HL-60/S4 treated with retinoic acid at 250 ng/mL for 4 days and 3 days (cell line): ENCODE measurements around the gene THOP1.

Experiments used
- in situ Hi-C: fragments of 300-500 bp; cut with MboI; formaldehyde crosslinking; loops from 2 replicates; pipeline ENCODE4 v1.7.0; 2022; ENCODE audit warnings: low sequenced_read_pairs

The THOP1 gene

DNA sequence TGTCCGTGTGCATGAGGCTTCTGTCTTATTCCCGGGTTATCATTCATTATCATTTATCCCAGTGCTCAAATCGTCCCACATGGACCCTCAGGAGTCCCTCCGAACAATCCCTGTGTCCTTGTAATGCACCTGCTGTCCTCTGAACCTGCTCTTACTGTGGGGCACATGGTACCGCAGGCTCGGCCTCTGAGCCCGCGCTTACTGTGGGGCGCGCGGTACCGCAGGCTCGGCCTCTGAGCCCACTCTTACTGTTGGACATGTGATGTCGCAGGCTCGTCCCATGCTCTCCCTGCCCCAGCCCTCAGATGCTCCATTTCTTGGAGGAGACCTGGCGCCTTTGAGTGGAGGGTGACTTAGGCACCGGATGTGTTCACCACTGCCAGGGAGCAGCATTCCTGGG, 17.5 kb downstream of the THOP1 start:
- in situ Hi-C loops, result no loop called here

DNA sequence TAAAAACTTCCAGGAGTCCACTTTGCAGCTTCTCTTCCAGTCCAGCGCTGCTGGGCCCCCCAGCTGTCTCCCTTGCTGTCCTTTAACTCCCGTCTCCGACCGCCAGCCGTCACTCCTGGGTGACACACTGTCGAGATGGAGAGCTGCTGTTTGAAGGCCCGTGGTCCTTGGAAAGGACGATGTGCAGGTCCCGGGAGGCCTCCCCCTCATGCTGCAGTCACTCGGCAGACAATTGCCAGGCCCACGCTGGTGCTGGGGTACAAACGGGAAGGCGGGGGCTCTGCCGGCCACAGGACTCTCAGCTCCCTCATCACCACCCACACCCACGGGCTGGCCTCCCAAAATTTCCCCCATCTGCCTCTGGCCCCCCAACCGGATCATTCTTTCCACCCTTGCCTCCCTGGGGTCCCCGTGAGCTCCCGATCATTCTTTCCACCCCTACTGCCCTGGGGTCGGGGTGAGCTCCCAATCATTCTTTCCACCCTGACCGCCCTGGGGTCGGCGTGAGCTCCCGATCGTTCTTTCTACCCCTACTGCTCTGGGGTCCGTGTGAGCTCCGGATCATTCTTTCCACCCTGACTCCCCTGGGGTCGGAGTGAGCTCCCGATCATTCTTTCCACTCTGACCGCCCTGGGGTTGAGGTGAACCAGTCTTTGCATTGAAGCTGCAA, 18.3 kb downstream of the THOP1 start:
- in situ Hi-C loops, result no loop called here

DNA sequence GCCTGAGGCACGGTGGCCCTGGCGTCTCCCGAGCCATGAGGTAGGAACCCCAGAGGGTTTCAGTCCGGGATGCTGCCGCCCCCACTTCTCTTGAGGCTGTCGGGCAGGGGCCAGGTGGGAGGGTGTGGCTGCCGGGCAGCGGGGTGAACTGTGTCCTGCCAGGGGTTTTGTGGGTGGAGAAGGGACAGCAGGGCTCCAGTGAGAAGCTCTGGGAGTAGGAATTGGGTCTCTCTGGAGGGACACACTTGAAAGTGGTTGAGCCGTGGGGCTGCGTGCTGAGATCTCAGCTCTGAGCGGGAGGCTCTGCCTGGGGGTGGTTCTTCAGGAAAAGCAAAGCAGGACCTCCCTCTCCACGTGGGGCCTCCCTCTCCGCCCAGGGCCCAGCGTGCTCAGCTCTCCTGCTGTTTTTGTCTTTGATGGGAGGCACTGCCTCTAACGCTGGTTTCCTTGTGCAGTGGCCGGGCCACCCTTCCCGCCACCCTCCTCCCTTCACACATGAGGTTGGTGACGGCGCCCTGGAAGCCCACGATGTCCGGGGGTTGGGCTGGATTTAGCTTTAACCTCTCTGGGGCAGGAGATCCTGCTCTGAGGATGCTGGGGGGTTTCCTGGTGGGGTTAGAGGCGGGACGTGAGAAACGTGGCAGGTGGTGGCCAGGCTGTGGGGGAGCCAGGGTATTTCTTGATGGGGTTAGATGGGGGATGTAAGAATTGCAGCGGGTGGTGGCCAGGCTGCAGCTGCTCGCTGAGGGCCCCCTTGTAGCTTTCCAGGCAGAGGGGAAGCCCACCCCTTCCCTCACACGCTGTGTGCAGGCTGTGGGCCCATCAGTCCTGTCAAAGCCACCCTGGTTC, 19.1 kb downstream of the THOP1 start:
- in situ Hi-C loops, result no loop called here

DNA sequence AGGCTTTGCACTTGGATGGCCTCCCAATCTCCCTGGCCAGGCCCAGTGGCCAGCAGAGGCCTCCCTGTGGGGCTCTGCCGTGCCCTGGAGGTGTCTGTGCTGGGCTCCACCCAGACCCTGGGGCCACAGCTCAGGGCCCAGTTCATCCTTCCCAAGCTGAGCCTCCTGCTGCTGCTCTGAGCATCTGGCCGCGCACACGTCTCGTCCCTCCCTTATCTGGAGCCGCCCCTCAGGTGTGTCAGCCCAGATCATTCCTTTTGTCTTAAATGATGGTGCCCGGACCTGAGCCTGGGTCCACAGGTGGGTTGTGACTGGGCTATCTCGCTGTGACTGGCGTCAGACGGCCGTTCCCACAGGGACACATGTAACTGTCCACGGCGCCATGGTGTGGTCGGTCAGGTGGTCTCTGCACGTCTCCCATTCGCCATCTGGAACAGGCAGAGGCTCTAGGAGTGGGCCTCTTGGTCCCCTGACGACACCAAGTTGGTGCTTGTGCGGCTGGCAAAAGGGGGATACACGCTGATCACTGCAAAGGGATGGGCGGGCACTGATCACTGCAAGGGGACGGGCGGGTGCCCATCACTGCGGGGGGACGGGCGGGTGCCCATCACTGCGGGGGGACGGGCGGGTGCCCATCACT, 20.1 kb downstream of the THOP1 start:
- in situ Hi-C loops, result no loop called here

DNA sequence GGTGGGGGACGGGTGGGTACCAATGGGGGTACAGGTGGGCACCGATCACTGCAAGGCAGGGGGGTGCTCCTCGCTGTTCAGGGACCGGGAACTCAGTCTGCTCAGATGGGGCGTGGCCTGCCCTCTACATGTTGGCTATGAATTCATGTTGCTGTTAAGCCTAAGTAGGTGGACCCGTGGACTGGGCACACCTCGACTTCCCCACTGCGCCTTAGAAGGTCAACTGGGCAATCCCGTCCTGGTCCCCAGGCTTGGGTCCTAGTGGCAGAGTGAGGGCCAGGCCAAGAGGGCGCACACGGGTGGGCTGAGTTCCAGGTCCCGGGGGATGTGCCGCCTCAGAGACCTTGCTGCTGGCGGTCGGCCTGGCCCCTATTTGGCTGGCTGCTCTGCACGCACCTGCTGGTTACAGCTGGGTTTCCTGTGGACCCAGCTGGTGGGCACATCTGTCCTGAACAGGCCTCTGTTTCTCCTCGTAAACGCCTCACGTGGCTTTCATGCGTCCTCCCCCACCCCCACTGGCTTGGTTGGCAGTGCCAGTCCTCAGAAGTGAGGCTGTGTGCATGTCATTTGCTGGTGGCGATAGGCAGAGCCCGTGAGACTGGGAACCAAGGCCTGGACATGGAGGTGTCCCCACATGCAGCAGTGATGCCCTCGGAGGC, 20.8 kb downstream of the THOP1 start:
- in situ Hi-C loops, result no loop called here

DNA sequence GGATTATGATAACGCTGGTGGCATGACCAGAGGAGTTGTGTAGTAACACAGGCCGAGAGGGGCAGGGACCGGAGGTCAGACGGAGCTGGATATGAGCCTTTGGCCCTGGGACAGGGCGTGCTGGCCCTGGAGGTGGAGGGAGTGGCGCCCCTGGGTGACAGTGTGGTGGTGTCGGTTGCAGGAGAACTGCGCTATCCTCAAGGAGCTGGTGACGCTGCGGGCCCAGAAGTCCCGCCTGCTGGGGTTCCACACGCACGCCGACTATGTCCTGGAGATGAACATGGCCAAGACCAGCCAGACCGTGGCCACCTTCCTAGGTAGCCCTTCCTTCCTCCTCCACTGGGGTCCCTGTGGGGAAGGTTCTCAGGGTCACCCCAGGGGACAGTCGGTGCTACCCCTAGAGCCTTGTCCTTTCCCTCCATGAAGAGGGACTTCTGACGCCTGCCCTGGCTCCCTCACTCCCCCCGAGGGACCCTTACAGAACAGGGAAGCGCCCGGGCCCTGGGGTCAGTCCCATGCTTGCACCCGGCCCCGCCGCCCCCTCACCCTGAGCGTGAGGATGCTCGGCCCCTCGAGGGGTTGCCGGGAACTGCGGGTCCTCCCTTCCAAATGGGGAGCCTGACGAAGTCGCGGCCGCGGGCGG, 21.6 kb downstream of the THOP1 start:
- in situ Hi-C loops, result no loop called here

DNA sequence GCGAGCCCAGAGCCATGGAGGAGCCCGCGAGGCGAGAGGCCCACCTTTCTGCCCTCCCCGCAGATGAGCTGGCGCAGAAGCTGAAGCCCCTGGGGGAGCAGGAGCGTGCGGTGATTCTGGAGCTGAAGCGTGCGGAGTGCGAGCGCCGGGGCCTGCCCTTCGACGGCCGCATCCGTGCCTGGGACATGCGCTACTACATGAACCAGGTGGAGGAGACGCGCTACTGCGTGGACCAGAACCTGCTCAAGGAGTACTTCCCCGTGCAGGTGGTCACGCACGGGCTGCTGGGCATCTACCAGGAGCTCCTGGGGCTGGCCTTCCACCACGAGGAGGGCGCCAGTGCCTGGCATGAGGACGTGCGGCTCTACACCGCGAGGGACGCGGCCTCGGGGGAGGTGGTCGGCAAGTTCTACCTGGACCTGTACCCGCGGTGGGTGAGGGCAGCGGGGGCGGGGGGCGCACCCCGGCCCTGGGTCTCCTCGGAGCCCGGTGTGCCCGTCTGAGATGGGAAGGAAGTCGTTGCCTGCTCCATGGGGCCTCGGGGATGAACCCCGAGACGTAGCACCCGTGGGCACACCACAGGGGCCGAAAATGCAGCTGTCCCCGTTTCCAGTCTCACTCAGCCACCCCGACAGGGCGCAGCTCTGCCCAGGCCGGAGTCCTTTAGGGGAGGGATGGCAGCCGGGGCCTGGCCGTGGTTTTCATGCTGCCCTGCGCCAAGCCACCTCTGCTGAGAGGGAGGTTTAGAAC, 22.3 kb downstream of the THOP1 start:
- in situ Hi-C loops, result no loop called here

DNA sequence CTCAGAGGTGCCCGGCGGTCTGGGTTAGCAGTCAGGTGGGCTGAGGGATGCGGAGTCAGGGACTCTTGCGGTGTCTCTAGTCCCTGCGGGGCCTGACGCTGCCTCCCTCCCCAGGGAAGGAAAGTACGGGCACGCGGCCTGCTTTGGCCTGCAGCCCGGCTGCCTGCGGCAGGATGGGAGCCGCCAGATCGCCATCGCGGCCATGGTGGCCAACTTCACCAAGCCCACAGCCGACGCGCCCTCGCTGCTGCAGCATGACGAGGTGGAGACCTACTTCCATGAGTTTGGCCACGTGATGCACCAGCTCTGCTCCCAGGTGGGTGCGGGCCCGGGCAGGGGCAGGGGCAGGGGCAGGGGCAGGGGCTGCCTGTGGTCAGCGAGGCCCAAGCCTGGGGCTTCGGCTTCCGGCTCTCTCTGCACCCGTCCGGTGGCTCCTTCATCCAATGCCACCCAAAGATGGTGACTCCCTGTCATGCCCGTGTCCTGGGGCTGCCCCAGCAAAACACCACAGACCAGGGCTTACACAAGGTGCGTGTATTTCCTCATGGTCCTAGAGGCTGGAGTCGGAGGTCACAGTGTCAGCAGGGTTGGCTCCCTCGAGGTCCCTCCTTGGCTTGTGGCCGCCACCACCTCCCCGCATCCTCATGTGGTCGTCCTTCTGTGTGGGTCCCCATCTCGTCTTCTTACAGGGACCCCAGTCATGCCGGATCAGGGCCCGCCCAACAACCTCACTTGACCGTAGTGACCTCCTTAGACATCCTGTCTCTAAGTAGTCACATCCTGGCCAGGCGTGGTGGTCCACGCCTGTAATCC, 23.0 kb downstream of the THOP1 start:
- in situ Hi-C loops, result no loop called here

DNA sequence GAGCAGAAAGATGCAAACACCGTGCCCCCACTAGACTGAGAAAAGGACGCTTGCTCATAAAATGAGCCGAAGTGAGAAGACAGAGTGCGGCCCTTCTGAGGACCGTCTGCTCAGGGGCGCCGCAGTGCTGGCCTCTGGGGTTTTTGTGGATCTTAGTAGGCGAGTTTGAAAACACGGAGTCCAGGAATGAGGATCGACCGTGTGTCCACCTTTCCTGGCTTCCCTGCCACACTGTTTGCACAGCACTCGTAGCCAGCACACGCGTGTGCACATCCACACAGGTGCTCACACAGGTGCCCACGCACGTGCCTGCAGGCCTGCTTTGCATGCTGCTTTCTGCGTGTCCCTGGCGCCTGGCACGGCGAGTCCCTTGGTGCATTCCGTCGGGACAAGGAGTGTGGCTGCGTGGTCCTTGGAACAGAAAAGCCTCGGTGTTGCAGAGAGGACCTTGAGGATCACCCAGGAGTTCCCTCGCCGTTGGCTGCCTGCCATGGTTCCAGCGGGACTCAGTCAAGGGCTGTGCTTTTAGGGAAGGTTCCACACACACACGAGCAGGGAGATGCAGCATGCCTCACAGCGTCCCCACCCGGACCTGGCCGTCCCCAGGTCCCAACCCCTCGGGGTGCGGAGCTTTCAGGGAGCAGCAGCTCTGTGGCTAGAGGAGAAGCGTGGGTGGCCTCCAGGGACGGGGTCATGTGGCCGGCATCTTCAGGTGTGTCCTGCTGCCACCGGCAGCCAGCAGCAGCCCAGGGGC, 24.3 kb downstream of the THOP1 start:
- in situ Hi-C loops, result no loop called here

DNA sequence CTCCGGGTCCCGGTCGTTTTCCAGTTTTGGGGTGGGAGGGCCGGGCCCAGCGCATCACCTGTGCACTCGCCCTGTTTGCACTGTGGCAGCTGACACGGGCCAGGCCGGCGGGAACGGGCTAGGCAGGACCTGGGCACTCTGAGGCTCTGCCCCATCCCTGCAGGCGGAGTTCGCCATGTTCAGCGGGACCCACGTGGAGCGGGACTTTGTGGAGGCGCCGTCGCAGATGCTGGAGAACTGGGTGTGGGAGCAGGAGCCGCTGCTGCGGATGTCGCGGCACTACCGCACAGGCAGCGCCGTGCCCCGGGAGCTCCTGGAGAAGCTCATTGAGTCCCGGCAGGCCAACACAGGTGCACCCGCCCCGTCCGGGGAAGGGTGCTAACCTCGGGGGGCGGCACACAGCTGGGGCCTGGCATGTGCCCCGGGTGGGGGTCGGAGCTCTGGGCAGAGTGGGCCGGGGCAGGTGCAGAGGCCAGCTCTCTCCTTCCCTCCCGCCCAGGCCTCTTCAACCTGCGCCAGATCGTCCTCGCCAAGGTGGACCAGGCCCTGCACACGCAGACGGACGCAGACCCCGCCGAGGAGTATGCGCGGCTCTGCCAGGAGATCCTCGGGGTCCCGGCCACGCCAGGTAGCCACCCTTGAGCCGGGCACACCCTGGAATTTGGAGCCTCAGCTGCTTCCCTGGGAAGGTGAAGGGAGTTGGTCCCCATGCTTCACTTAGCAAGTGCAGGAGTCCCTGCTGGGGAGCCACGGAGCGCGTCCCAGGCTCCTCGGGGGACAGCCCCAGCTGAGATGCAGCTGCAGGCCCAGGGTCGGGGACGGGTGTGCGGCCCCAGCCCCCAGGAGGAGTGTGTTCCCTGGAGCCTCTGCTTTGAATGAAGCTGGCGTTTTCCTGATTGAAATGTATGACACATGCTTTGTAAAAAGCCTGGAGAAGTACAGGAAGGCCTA, 25.1 kb downstream of the THOP1 start:
- in situ Hi-C loops, result no loop called here

DNA sequence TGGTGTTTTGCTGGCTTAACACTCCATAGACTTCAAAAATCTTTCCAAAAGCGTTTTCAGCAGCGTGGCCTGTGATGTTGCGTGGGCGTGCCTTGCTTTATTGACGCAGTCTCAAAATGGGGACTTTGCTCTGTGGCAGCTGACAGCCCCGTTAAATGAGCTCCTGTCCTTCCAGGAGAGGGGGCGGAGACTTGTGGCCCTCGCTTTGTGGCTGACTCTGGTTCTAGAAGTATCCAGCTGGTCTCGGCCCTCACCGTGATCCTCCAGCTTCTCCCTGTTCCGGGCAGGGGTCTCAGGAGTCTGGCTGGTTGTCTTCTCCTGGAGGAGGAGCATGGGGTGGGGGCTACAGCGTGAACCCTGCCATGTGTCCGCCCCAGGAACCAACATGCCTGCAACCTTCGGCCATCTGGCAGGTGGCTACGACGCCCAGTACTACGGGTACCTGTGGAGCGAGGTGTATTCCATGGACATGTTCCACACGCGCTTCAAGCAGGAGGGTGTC, 26.0 kb downstream of the THOP1 start:
- in situ Hi-C loops, result no loop called here

DNA sequence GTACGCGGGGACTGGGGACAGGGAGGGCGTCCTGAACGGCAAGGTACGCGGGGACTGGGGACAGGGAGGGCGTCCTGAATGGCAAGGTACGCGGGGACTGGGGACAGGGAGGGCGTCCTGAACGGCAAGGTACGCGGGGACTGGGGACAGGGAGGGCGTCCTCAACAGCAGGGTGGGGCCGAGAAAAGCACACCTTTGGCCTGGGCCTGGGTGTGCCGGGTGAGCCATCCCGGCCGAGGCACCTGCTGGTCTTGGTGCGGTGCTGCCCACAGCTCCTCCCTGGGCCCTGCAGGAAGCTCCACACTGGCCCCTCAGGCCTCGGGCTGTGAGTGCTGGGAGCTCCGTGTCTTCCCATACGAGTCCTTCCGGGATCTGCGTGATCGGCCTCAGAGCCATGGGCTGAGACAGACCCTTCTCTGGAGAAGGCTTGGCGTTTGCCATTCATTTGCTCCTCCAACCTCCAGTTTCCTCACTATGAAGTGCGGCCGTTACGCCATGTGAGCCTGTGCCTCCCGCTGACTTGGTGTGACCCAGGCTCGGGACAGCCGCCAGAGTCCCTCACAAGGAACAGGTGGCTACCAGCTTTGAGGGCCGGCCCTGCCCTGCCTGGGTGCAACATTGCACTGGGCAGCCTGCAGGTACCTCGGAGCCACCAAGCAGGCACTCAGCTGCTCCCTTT, 26.6 kb downstream of the THOP1 start:
- in situ Hi-C loops, result no loop called here

DNA sequence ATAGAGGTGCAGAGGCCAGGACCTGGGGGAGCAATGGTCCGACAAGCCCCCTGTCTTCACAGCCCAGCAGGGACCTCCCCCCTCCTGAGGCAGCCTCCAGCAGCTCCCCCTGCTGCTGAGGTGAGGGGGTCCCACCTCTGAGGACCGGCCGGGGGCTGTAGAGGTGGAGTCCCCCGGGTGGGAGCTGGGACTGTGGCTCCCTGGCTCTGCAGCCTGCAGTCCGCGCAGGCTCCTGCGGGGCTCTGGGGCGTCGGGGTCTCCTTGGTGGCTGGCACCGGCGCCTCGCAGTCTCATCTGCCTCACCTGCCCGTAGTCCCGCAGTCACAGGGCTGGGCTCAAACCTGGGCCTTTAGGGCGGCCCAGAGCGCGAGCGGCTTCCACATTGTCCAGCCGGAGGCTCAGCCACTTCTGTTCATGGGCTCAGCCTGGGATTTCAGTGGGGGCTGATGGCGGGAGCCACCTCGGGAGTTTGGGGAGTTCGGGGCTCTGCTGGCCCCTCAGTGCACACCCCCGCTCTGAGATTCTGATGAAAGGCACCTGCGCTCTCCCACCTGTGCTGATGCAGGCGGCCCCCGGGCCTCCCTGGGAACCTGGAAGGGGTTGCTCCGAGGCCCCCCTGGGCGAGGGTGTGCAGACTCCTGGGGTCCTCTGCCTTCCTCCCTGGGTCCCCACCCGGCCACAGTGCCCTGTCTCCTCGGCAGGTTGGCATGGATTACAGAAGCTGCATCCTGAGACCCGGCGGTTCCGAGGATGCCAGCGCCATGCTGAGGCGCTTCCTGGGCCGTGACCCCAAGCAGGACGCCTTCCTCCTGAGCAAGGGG, 27.3 kb downstream of the THOP1 start:
- in situ Hi-C loops, result no loop called here

DNA sequence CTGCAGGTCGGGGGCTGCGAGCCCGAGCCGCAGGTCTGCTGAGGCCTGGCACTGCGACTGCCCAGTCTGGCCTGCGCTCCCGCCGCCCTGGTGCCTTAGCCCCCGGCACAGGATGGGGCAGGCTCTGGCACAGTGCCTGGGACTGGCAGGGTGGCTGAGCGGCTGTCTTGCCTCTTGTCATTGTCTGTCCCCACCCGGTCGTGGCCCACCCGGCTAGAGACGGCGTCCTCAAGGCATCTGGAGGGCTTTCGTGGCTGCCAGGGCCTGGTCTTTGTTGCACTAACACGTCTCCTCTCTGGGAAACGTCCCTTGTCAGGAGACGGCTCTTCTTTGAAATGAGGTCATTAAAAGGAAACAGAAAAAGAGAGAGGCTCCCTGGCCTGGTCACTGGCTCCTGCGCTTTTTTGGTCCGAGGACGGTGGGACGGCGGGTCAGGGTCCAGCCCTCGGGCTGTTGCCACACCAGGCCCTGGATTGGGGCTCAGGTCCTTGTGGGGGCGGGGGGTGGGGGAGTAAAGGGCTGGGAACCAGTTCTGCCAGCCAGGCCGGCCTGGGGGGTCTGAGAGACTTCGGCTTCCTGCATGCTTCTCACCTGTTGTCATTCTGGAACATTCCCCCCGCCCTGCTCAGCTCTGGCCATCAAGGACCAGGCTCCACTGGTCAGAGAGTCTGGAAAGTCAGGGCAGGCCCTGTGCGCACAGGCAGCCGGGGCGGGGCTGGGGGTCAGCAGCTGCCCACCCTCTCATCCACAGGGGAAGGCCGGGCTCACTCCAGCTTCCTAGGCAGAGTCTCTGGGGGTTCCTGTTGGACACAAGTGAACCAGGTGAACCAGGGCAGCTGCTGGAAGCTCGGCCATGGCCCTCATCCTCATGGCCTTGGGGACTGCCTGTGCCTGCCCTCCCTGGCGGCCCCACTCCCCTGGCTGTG, 28.2 kb downstream of the THOP1 start:
- in situ Hi-C loops, result no loop called here

DNA sequence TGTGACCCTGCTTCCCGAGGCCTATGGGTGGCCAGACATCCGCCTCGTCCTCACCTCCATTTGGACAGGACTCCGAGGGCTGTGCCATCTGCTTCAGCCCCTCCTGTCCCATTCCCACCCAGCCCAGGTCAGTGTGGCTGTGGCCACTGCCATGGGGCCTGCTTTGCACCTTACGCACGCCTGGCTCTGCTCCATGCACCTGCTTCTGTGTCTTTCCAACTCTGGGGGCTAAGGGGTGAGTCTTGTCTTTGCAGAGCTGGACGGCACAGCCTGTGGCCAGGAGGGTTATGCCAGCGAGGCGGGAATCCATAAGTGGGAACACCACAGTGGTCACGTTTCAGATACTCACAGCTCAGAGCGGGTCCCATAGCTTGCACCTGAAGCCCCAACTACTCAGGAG, 29.1 kb downstream of the THOP1 start:
- in situ Hi-C loops, result no loop called here
